ENCODE measurements around the gene PHC2.

The PHC2 gene

GRCh38 chr1:33338048-33338439 lies 92.9 kb downstream of the PHC2 start:
- peaks cover 16% of the 10 kb centered on the region for H3K4me1 ChIP-seq (ENCODE audit: insufficient read depth, low read length, poor library complexity, severe bottlenecking)
- H3K4me2 ChIP-seq (ENCODE audit: low read depth, low read length, poor library complexity, severe bottlenecking) = peak overlapping the region; percentile 3
- TF ChIP-seq EZH2phosphoT487 (IDR thresholded peaks at IDR 0.05; ENCODE audit: borderline replicate concordance) = no peak
- TF ChIP-seq, protein P1, sequence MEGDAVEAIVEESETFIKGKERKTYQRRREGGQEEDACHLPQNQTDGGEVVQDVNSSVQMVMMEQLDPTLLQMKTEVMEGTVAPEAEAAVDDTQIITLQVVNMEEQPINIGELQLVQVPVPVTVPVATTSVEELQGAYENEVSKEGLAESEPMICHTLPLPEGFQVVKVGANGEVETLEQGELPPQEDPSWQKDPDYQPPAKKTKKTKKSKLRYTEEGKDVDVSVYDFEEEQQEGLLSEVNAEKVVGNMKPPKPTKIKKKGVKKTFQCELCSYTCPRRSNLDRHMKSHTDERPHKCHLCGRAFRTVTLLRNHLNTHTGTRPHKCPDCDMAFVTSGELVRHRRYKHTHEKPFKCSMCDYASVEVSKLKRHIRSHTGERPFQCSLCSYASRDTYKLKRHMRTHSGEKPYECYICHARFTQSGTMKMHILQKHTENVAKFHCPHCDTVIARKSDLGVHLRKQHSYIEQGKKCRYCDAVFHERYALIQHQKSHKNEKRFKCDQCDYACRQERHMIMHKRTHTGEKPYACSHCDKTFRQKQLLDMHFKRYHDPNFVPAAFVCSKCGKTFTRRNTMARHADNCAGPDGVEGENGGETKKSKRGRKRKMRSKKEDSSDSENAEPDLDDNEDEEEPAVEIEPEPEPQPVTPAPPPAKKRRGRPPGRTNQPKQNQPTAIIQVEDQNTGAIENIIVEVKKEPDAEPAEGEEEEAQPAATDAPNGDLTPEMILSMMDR (conservative IDR thresholded peaks at IDR 0.05; ENCODE audit: low read length) = no peak
- H3F3A ChIP-seq (ENCODE audit: low read depth) = no peaks in the 10 kb centered on the region
- no peaks in the 10 kb centered on the region for H3K9me3 ChIP-seq (ENCODE audit: insufficient read depth, low read depth, low read length)
- no peaks in the 10 kb centered on the region for H3K9me2 ChIP-seq (replicated peaks; ENCODE audit: low read depth, low read length)
- no peak overlapping the region for H2AFZ ChIP-seq (ENCODE audit: low read length)
- H3K27me3 ChIP-seq (ENCODE audit: insufficient read depth, low read length, poor library complexity, severe bottlenecking) = no peaks in the 10 kb centered on the region
- no peak overlapping the region for H3K4me3 ChIP-seq (ENCODE audit: low read length, poor library complexity, severe bottlenecking)
- H3K36me3 ChIP-seq (ENCODE audit: insufficient read depth, low read length) = peaks cover 18% of the 10 kb centered on the region; the same call in 1 of the 2 replicates
- H3K79me2 ChIP-seq (ENCODE audit: insufficient read depth, low read length) = peaks cover 98% of the 10 kb centered on the region
- peak overlapping the region; percentile 3 for H3K9ac ChIP-seq (ENCODE audit: low read depth, low read length, poor library complexity, severe bottlenecking)
- H4K20me1 ChIP-seq (ENCODE audit: insufficient read depth, low read length, poor library complexity, severe bottlenecking) = peaks cover 45% of the 10 kb centered on the region

DNA sequence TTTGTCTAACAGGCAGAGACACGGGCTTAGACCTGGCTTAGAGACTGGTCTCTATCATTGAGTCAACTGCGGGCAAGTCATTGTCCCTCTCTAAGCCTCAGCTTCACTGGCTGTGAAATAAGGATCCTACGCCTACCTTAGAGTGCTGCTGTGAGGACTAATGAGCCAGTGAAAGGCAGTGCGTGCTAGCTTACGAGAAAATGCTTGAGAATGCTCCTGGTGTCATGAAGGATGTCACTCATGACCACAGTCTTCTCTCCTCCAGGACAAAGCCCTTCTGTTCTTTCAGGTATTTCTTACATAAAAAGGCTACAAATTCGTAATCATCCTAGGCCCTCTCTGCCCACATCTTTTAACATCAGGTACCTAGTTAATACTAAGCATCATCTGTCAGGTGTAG lies 93.5 kb downstream of the PHC2 start:
- H3K36me3 ChIP-seq (ENCODE audit: insufficient read depth, low read length) = peaks cover 24% of the 10 kb centered on the region; the same call in 1 of the 2 replicates
- no peak overlapping the region for H3K4me3 ChIP-seq (ENCODE audit: low read length, poor library complexity, severe bottlenecking)

DNA sequence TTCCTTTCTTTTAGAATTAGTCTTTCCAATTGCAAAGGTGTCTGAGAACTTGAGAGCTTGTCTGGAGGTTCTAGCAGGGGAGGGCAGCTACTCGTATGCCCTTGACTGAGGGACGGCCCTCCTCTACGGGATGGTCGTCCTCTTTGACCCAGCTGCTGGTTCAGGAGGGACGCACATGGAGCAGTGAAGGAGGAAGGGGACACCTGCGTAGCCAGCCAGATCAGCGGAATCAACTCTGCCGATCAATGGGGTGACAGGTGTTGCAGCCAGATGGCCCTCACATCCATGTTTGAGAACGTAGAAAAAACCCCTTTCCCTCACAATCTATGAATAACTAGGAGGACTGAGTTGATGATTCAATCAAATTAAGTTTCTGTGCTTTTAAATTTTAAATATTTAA lies 94.3 kb downstream of the PHC2 start:
- Histone ChIP-seq H3K4me3 (ENCODE audit: low read length, poor library complexity, severe bottlenecking) (no peak overlapping the region), H3K9me2 (replicated peaks; ENCODE audit: low read depth, low read length) (no peaks in the 10 kb centered on the region), H3K79me2 (ENCODE audit: insufficient read depth, low read length) (peaks cover 86% of the 10 kb centered on the region), H3K4me2 (ENCODE audit: low read depth, low read length, poor library complexity, severe bottlenecking) (no peak overlapping the region), H3K4me1 (ENCODE audit: insufficient read depth, low read length, poor library complexity, severe bottlenecking) (peaks cover 4% of the 10 kb centered on the region), H3K9me3 (ENCODE audit: insufficient read depth, low read depth, low read length) (no peaks in the 10 kb centered on the region), H3F3A (ENCODE audit: low read depth) (no peaks in the 10 kb centered on the region), H3K36me3 (ENCODE audit: insufficient read depth, low read length) (peaks cover 33% of the 10 kb centered on the region; the same call in 1 of the 2 replicates), H3K9ac (ENCODE audit: low read depth, low read length, poor library complexity, severe bottlenecking) (no peak overlapping the region), H4K20me1 (ENCODE audit: insufficient read depth, low read length, poor library complexity, severe bottlenecking) (peaks cover 36% of the 10 kb centered on the region), H2AFZ (ENCODE audit: low read length) (no peak overlapping the region), H3K27me3 (ENCODE audit: insufficient read depth, low read length, poor library complexity, severe bottlenecking) (no peaks in the 10 kb centered on the region)
- TF ChIP-seq EZH2phosphoT487 (IDR thresholded peaks at IDR 0.05; ENCODE audit: borderline replicate concordance) = no peak
- TF ChIP-seq, protein P1 (conservative IDR thresholded peaks at IDR 0.05; ENCODE audit: low read length) = no peak

More for the DNA sequence above, 93.5 kb downstream of the PHC2 start:
- Histone ChIP-seq H3F3A (ENCODE audit: low read depth) (no peaks in the 10 kb centered on the region), H3K27me3 (ENCODE audit: insufficient read depth, low read length, poor library complexity, severe bottlenecking) (no peaks in the 10 kb centered on the region), H2AFZ (ENCODE audit: low read length) (no peak overlapping the region), H3K4me2 (ENCODE audit: low read depth, low read length, poor library complexity, severe bottlenecking) (no peak overlapping the region), H4K20me1 (ENCODE audit: insufficient read depth, low read length, poor library complexity, severe bottlenecking) (peaks cover 45% of the 10 kb centered on the region), H3K4me1 (ENCODE audit: insufficient read depth, low read length, poor library complexity, severe bottlenecking) (peaks cover 10% of the 10 kb centered on the region), H3K9me2 (replicated peaks; ENCODE audit: low read depth, low read length) (no peaks in the 10 kb centered on the region), H3K9me3 (ENCODE audit: insufficient read depth, low read depth, low read length) (no peaks in the 10 kb centered on the region), H3K9ac (ENCODE audit: low read depth, low read length, poor library complexity, severe bottlenecking) (no peak overlapping the region), H3K79me2 (ENCODE audit: insufficient read depth, low read length) (peaks cover 95% of the 10 kb centered on the region)
- TF ChIP-seq, protein P1 (conservative IDR thresholded peaks at IDR 0.05; ENCODE audit: low read length) = no peak
- no peak for TF ChIP-seq EZH2phosphoT487 (IDR thresholded peaks at IDR 0.05; ENCODE audit: borderline replicate concordance)
